HepG2 (cell line): Measurements from ENCODE around the gene TCF7L2. TPM values are rescaled to one million over a fixed set of nuclear protein-coding genes. Genes with fewer than 3 reads are reported as not detected.

Experiments
- ATAC-seq: fragments of 200-7000 bp; cut with Tn5 transposase; 3 replicates; pipeline ENCODE4 v1.9.1; 2020; ENCODE audit warnings: mild to moderate bottlenecking, moderate library complexity
- BruUV-seq: library from RNA; stranded (reverse); fragments of 400-500 nt; replicated peaks from 2 replicates; lab custom pipeline; 2021; lab: Mats Ljungman, UMichigan
- CTCF ChIA-PET: fragments of 300-600 bp; formaldehyde crosslinking; extraction: SDS; loops from one replicate; lab custom pipeline; 2021; ENCODE audit warnings: low total read pairs, inconsistent platforms, low intra/inter-chr PET ratio; lab: Yijun Ruan, JAX
- POLR2A ChIA-PET: fragments of 350-600 bp; sonication (Branson Sonifier 250); formaldehyde crosslinking; loops from one replicate; lab custom pipeline; 2020; ENCODE audit warnings: antibody characterized with exemption, inconsistent platforms; lab: Yijun Ruan, JAX
- DNase-seq: peaks from one replicate; pipeline ENCODE4 v3.0.0-alpha.2; 2015; ENCODE audit warnings: low spot score
- FAIRE-seq: peaks from 3 replicates; lab custom pipeline; 2011; peaks lifted over from hg19 to GRCh38; lab: Jason Lieb, UNC
- H2AFZ ChIP-seq: one replicate; pipeline ENCODE4 v1.6.1; 2011; ENCODE audit warnings: low read length, inconsistent platforms
- H3K27ac ChIP-seq: fragments of 300-600 bp; 3 replicates; pipeline ENCODE4 v1.8.0; 2011; ENCODE audit warnings: mixed run types, mild to moderate bottlenecking, mixed read lengths, low read length, inconsistent platforms; ENCODE audit not compliant: insufficient read depth; ENCODE audit errors: extremely low read length
- H3K27me3 ChIP-seq, 2 experiments: fragments of 200-600 bp in 1 of 2; 2 replicates in 1 of 2; 3 replicates in 1 of 2; pipeline versions ENCODE4 v1.6.0 to v1.8.0; 2011; ENCODE audit warnings: low read length in 2 of 2, mild to moderate bottlenecking in 2 of 2, moderate library complexity in 2 of 2, inconsistent platforms in 1 of 2; ENCODE audit not compliant: insufficient read depth in 2 of 2, control insufficient read depth in 1 of 2
- H3K36me3 ChIP-seq, 2 experiments: fragments of 200-600 bp in 1 of 2; replicated peaks in 1 of 2; 2 replicates in 1 of 2; 3 replicates in 1 of 2; pipeline versions ENCODE4 v1.5.1 to v1.8.0; 2011; ENCODE audit warnings: low read length in 2 of 2, inconsistent platforms in 1 of 2; ENCODE audit not compliant: insufficient read depth in 2 of 2, control insufficient read depth in 1 of 2
- H3K4me1 ChIP-seq: 2 replicates; pipeline ENCODE4 v1.5.1; 2012; ENCODE audit warnings: low read length, inconsistent platforms; ENCODE audit not compliant: insufficient read depth
- H3K4me2 ChIP-seq: 2 replicates; pipeline ENCODE4 v1.6.0; 2011; ENCODE audit warnings: low read depth, low read length, inconsistent platforms
- H3K4me3 ChIP-seq, 3 experiments: fragments of 200-600 bp in 1 of 3; sonication (generic), shearing (Covaris generic) in 1 of 3; replicated peaks in 1 of 3; 2 replicates each; pipeline ENCODE4 v1.5.1; 2011 to 2016; ENCODE audit warnings: low read length in 3 of 3, inconsistent platforms in 2 of 3, low read depth in 2 of 3, mild to moderate bottlenecking in 2 of 3, control low read depth in 1 of 3, mixed read lengths in 1 of 3; ENCODE audit not compliant: insufficient read depth in 1 of 3
- H3K79me2 ChIP-seq: one replicate; pipeline ENCODE4 v1.6.1; 2011; ENCODE audit warnings: low read length, inconsistent platforms; ENCODE audit not compliant: insufficient read depth
- H3K9ac ChIP-seq: 2 replicates; pipeline ENCODE4 v1.6.0; 2011; ENCODE audit warnings: mild to moderate bottlenecking, low read depth, low read length, inconsistent platforms; ENCODE audit not compliant: insufficient read depth
- H3K9me3 ChIP-seq: 2 replicates; pipeline ENCODE4 v1.5.1; 2012; ENCODE audit warnings: mild to moderate bottlenecking, low read length
- H4K20me1 ChIP-seq: 2 replicates; pipeline ENCODE4 v1.6.0; 2011; ENCODE audit warnings: inconsistent platforms, mild to moderate bottlenecking, low read length, moderate library complexity; ENCODE audit not compliant: insufficient read depth
- CEBPZ ChIP-seq: IDR thresholded peaks from 2 replicates; pipeline ENCODE4 v1.6.1; 2012; ENCODE audit warnings: low read length, improper control_type of control experiment
- CHD4 ChIP-seq: fragments of 200-600 bp; sonication (generic); IDR thresholded peaks from 2 replicates; pipeline ENCODE4 v1.7.0; 2017; ENCODE audit warnings: mild to moderate bottlenecking, low read length, borderline replicate concordance
- HINFP ChIP-seq: sonication (generic); formaldehyde crosslinking; IDR thresholded peaks from 2 replicates; pipeline ENCODE4 v1.4.0; 2020; ENCODE audit warnings: low read depth, mild to moderate bottlenecking, missing genetic modification reagents
- HMGA1 ChIP-seq: sonication (generic); formaldehyde crosslinking; conservative IDR thresholded peaks from 2 replicates; pipeline ENCODE4 v1.4.0; 2020; ENCODE audit warnings: missing genetic modification reagents
- RBM22 ChIP-seq: fragments of 200-400 bp; formaldehyde crosslinking; optimal IDR thresholded peaks from 2 replicates; pipeline ENCODE3; 2017; ENCODE audit warnings: mild to moderate bottlenecking, low read length, moderate library complexity
- SUZ12 ChIP-seq: fragments of 150-350 bp; IDR thresholded peaks from 2 replicates; pipeline ENCODE4 v1.6.1; 2014; ENCODE audit warnings: low read depth, low read length
- XRCC5 ChIP-seq: fragments of 200-400 bp; formaldehyde crosslinking; optimal IDR thresholded peaks from 2 replicates; pipeline ENCODE3; 2017; ENCODE audit warnings: mild to moderate bottlenecking, low read length
- ZNF235 ChIP-seq: sonication (generic); formaldehyde crosslinking; IDR thresholded peaks from 2 replicates; pipeline ENCODE4 v1.8.1; 2023; ENCODE audit warnings: mild to moderate bottlenecking, missing genetic modification reagents, borderline replicate concordance
- ZNF264 ChIP-seq: sonication (generic); formaldehyde crosslinking; IDR thresholded peaks from 2 replicates; pipeline ENCODE4 v1.4.0; 2020; ENCODE audit warnings: missing genetic modification reagents
- ZNF605 ChIP-seq: sonication (generic); formaldehyde crosslinking; IDR thresholded peaks from 2 replicates; pipeline ENCODE4 v1.8.0; 2022; ENCODE audit warnings: mild to moderate bottlenecking, missing genetic modification reagents
- ZNF703 ChIP-seq: sonication (generic); formaldehyde crosslinking; IDR thresholded peaks from 2 replicates; pipeline ENCODE4 v1.5.1; 2020; ENCODE audit warnings: missing genetic modification reagents, mild to moderate bottlenecking, moderate library complexity, borderline replicate concordance
- ZSCAN22 ChIP-seq: sonication (generic); formaldehyde crosslinking; IDR thresholded peaks from 2 replicates; pipeline ENCODE4 v1.4.0; 2020; ENCODE audit warnings: mild to moderate bottlenecking, missing genetic modification reagents
- WGBS: methylation state at CpG from one replicate; pipeline ENCODE4 v1.1.6; 2017; ENCODE audit warnings: low lambda C conversion rate; 5-methylcytosine and 5-hydroxymethylcytosine counted together
- in situ Hi-C: cut with HindIII; loops from 2 replicates; pipeline ENCODE4 v1.10.0; 2017; ENCODE audit warnings: low pct_unique_long_range_greater_than_20kb; ENCODE audit not compliant: extremely low pct_ligation_motif_present
- intact Hi-C: fragments of 100-400 bp; cut with micrococcal nuclease; formaldehyde crosslinking; loops from one replicate; pipeline ENCODE4 v1.10.0; 2022; ENCODE audit not compliant: unreplicated experiment
- polyA plus RNA-seq, 8 experiments: library from polyadenylated mRNA; depleted of rRNA in 3 of 8; stranded (reverse) in 7 of 8; unstranded in 1 of 8; fragments of >200 nt; fragmentation: Illumina TruSeq in 4 of 8; extraction: Trizol in 4 of 8; gene quantifications; 2 replicates each; pipeline versions ENCODE4 v1.2.1 to v1.2.3, GENCODE V29; 2011 to 2016; ENCODE audit warnings: low read depth in 4 of 8, missing spikeins in 1 of 8, mixed read lengths in 1 of 8; ENCODE audit not compliant: insufficient read depth in 1 of 8
- total RNA-seq, 5 experiments: library from RNA; depleted of rRNA; stranded (reverse); fragments of >200 nt; fragmentation: Illumina TruSeq; extraction: Trizol; gene quantifications; 2 replicates each; pipeline ENCODE4 v1.2.3, GENCODE V29; 2016; ENCODE audit warnings: low read depth in 1 of 5
- TF ChIP-seq, protein P1 (sequence below): sonication (generic); formaldehyde crosslinking; IDR thresholded peaks from 2 replicates; pipeline ENCODE4 v1.8.0; 2022; ENCODE audit warnings: missing genetic modification reagents, mild to moderate bottlenecking, moderate library complexity, borderline replicate concordance

The TCF7L2 gene
- total and polyA plus RNA-seq, 2 of the 13 experiments (the other 11 are each of a cell fraction or from before 2014, with no cell fraction given) = 3.9 to 13.7 TPM

- Histone ChIP-seq H3K9me3 (no peaks in the 10 kb centered on the region), H3K4me3 (no peak overlapping the region), H3K9ac (no peak overlapping the region), H3K27me3 (no peaks in the 10 kb centered on the region), H4K20me1 (no peaks in the 10 kb centered on the region), H3K79me2 (no peaks in the 10 kb centered on the region), H3K36me3 (no peaks in the 10 kb centered on the region), H3K27ac (no peak overlapping the region), H3K4me2 (no peak overlapping the region), H3K4me1 (peaks cover 41% of the 10 kb centered on the region), H2AFZ (no peak overlapping the region)
- 73% methylated on average over 7 of the region's 7 CpGs for WGBS
- TF ChIP-seq HINFP (CRISPR knock-in tag) (no peak), ZNF605 (CRISPR knock-in tag) (no peak), SUZ12 (no peak), CEBPZ (no peak), CHD4 (no peak), ZNF235 (CRISPR knock-in tag) (no peak), ZSCAN22 (CRISPR knock-in tag) (no peak), ZNF703 (CRISPR knock-in tag) (no peak), RBM22 (no peak), XRCC5 (no peak), HMGA1 (CRISPR knock-in tag) (no peak), ZNF264 (CRISPR knock-in tag) (no peak)
- TF ChIP-seq, protein P1, sequence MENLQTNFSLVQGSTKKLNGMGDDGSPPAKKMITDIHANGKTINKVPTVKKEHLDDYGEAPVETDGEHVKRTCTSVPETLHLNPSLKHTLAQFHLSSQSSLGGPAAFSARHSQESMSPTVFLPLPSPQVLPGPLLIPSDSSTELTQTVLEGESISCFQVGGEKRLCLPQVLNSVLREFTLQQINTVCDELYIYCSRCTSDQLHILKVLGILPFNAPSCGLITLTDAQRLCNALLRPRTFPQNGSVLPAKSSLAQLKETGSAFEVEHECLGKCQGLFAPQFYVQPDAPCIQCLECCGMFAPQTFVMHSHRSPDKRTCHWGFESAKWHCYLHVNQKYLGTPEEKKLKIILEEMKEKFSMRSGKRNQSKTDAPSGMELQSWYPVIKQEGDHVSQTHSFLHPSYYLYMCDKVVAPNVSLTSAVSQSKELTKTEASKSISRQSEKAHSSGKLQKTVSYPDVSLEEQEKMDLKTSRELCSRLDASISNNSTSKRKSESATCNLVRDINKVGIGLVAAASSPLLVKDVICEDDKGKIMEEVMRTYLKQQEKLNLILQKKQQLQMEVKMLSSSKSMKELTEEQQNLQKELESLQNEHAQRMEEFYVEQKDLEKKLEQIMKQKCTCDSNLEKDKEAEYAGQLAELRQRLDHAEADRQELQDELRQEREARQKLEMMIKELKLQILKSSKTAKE (CRISPR knock-in tag) = no peak
- BruUV-seq = no TSS peak
- DNase-seq (no peak), ATAC-seq (0 out of 3 replicates have a peak, but pooled peaks have one; percentile 37), FAIRE-seq (no peak)
- intact Hi-C loops (no loop called here), in situ Hi-C loops (no loop called here)
- CTCF ChIA-PET = no interaction called here
- POLR2A ChIA-PET = interaction anchor here (0.8 to 2.7 kb wide), 3 partner anchors 15 to 35 kb away, joined by 3 to 18 read pairs (median 16); partner anchors contain the start of gene TCF7L2
Measured at GRCh38 chr10:112914288-112914952, 35.6 kb upstream of the TCF7L2 start.
